ENCODE measurements around the gene XXYLT1. TPM values are rescaled to one million over a fixed set of nuclear protein-coding genes. Genes with fewer than 3 reads are reported as not detected.

XXYLT1 gene
- total RNA-seq, 2 donors from 2014 or later, result 1.3 to 4.2 TPM

DNA sequence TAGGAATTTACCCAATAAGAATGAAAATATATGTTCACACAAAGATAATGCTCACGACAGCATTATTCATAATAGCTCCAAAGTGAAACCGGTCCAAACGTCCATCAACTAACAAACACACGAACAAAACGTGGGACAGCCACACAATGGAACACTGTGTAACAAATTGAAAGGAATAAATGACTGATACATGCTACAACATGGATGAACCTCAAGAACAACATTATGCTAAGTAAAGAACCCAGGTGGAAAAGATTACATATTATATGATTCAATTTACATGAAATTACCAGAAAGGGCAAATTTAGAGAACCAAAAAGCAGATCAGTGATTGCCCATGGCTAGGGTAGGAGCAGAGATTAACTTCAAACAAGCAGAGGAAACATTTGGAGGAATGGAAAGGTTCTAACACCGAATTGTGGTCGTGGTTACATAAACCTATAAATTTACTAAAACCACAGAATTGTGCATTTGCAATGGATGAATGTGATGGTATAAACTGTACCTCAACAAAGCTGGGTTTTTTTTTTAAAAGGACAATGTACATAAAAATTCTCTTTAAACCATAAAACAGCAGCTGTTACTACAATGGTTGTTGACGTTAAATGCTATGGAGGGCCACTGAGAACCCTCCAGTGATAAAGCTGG, 76.3 kb downstream of the XXYLT1 start:
- Histone ChIP-seq H3K36me3 (replicated peaks in 1 of 2; ENCODE audit: insufficient read depth in 1 of 2, low read depth in 2 of 2) (no peaks in the 10 kb centered on the region), H3K4me1 (peaks cover 10% of the 10 kb centered on the region), H3K9me3 (no peaks in the 10 kb centered on the region), H3K27ac (no peak overlapping the region), H3K4me3 (no peak overlapping the region), H3K27me3 (no peaks in the 10 kb centered on the region)
- DNase-seq, result no peak
- intact Hi-C loops (cut with DNase I), result no loop called here
- TF ChIP-seq, protein P1, sequence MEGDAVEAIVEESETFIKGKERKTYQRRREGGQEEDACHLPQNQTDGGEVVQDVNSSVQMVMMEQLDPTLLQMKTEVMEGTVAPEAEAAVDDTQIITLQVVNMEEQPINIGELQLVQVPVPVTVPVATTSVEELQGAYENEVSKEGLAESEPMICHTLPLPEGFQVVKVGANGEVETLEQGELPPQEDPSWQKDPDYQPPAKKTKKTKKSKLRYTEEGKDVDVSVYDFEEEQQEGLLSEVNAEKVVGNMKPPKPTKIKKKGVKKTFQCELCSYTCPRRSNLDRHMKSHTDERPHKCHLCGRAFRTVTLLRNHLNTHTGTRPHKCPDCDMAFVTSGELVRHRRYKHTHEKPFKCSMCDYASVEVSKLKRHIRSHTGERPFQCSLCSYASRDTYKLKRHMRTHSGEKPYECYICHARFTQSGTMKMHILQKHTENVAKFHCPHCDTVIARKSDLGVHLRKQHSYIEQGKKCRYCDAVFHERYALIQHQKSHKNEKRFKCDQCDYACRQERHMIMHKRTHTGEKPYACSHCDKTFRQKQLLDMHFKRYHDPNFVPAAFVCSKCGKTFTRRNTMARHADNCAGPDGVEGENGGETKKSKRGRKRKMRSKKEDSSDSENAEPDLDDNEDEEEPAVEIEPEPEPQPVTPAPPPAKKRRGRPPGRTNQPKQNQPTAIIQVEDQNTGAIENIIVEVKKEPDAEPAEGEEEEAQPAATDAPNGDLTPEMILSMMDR (IDR thresholded peaks at IDR 0.05), result no peak
- TF ChIP-seq POLR2A (IDR thresholded peaks at IDR 0.05), result no peak
- ATAC-seq, result no peak
- WGBS, 2 donors, result 62 to 66% methylated on average over 8 of the region's 8 CpGs

DNA sequence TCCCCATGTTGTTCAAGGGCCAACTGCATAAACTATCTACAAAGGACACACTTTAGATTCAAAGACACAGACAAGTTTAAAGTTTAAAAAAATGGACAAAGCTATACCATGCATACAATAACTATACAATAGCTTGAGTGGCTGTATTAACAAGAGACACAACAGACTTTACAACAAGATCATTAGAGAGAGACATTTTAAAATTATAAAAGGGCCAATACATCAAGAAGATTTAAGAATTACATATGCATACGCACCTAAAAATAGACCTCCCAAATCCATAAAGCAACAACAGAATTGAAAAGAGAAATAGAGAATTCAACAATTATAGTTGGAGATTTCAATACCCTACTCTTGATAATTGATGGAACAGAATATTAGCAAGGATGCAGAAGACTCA, 79.4 kb downstream of the XXYLT1 start:
- ATAC-seq (no peak), DNase-seq (no peak)
- Histone ChIP-seq H3K36me3 (replicated peaks in 1 of 2; ENCODE audit: insufficient read depth in 1 of 2, low read depth in 2 of 2) (no peaks in the 10 kb centered on the region), H3K4me3 (no peak overlapping the region), H3K27ac (no peak overlapping the region), H3K27me3 (no peaks in the 10 kb centered on the region), H3K4me1 (no peaks in the 10 kb centered on the region), H3K9me3 (no peaks in the 10 kb centered on the region)
- 96% methylated on average over 1 of the region's 1 CpG for WGBS, 2 donors
- intact Hi-C loops (cut with DNase I), result no loop called here
- TF ChIP-seq, protein P1 (IDR thresholded peaks at IDR 0.05), result no peak
- TF ChIP-seq POLR2A (IDR thresholded peaks at IDR 0.05), result no peak

DNA sequence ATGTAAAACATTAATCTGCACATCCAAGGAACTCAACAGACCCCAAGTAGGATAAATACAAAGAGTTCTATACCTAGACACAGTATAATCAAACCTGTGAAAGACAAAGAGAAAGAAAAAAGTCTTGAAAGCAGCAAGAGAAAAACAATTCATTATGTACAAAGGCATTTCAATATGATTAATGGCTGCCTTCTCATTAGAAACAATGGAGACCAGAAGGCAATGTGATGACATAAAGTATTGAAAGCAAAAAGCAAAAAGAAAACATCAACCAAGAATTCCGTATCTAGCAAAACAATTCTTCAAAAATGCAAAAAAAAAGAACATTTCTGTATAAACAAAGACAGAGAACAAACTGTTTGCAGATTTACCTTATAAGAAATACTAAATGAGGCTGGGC, 81.1 kb downstream of the XXYLT1 start:
- Histone ChIP-seq H3K36me3 (replicated peaks in 1 of 2; ENCODE audit: insufficient read depth in 1 of 2, low read depth in 2 of 2) (no peaks in the 10 kb centered on the region), H3K4me3 (no peak overlapping the region), H3K9me3 (no peaks in the 10 kb centered on the region), H3K27me3 (no peaks in the 10 kb centered on the region), H3K4me1 (no peaks in the 10 kb centered on the region), H3K27ac (no peak overlapping the region)
- TF ChIP-seq, protein P1 (IDR thresholded peaks at IDR 0.05), result no peak
- no peak for TF ChIP-seq POLR2A (IDR thresholded peaks at IDR 0.05)
- intact Hi-C loops (cut with DNase I), result no loop called here
- 84 to 96% methylated on average over 1 of the region's 1 CpG for WGBS, 2 donors
- ATAC-seq (no peak), DNase-seq (no peak)

DNA sequence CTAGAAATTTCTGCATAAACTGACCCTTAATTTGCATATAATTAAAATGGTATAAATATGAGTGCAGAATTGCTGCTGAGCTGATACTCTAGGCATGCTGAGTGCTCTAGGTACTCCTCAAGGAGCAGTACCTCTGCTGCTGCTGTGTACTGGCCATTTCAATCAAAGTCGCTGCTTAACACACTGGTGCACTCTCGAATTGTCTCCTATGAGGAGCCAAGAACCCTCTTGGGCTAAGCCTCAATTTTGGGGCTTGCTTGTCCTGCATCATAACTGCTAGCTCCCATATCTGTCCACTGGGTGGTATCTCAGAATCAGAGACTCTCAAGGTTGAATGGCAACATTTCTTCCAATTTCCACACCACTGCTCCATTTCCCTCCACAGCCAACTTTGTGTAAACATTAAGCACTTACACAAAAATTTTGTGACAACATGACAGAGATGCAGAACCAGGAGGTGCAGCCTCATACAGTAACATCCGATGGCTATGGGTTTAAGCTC, 82.5 kb downstream of the XXYLT1 start:
- WGBS, 2 donors, result 92 to 94% methylated on average over 3 of the region's 3 CpGs
- no peak overlapping the region for H3K4me3 ChIP-seq
- H3K4me1 ChIP-seq, result no peaks in the 10 kb centered on the region

More for the DNA sequence above, 82.5 kb downstream of the XXYLT1 start:
- no peaks in the 10 kb centered on the region for H3K27me3 ChIP-seq
- H3K9me3 ChIP-seq, result no peaks in the 10 kb centered on the region
- intact Hi-C loops (cut with DNase I), result no loop called here
- no peak for DNase-seq
- no peaks in the 10 kb centered on the region for H3K36me3 ChIP-seq (replicated peaks in 1 of 2; ENCODE audit: insufficient read depth in 1 of 2, low read depth in 2 of 2)
- H3K27ac ChIP-seq, result no peak overlapping the region
- TF ChIP-seq, protein P1 (IDR thresholded peaks at IDR 0.05), result no peak
- TF ChIP-seq POLR2A (IDR thresholded peaks at IDR 0.05), result no peak
- no peak for ATAC-seq
